GM23338 (cell line): ENCODE data around the gene APOBEC2. TPM values are rescaled to one million over a fixed set of nuclear protein-coding genes. Genes with fewer than 3 reads are reported as not detected.
"Not testable (repeated sequence)": the region's sequence is repeated elsewhere in the genome, so short reads cannot be mapped to it uniquely, and the experiment has no call there.

Experiments
- ATAC-seq: fragments of 200-7000 bp; cut with Tn5 transposase; 3 replicates; pipeline ENCODE4 v1.9.1; 2020
- DNase-seq: peaks from one replicate; pipeline ENCODE4 v3.0.0-alpha.2; 2015; ENCODE audit warnings: low spot score
- H2AFZ ChIP-seq: fragments of 200-600 bp; sonication (generic); 2 replicates; pipeline ENCODE4 v1.8.0; 2016; ENCODE audit warnings: antibody characterized with exemption, mild to moderate bottlenecking, moderate library complexity
- H3F3A ChIP-seq: fragments of 200-600 bp; sonication (generic); replicated peaks from 2 replicates; pipeline ENCODE4 v1.8.0; 2017; ENCODE audit warnings: antibody characterized with exemption, mixed run types, low read depth
- H3K27ac ChIP-seq: fragments of 200-600 bp; sonication (generic); 2 replicates; pipeline ENCODE4 v1.6.1; 2016; ENCODE audit warnings: low read depth
- H3K27me3 ChIP-seq: fragments of 200-600 bp; sonication (generic); 2 replicates; pipeline ENCODE4 v1.8.0; 2016; ENCODE audit warnings: mild to moderate bottlenecking, mixed run types, moderate library complexity; ENCODE audit not compliant: insufficient read depth
- H3K36me3 ChIP-seq: fragments of 200-600 bp; sonication (generic); 2 replicates; pipeline ENCODE4 v1.8.0; 2016; ENCODE audit warnings: mild to moderate bottlenecking; ENCODE audit not compliant: insufficient read depth
- H3K4me1 ChIP-seq: fragments of 200-600 bp; sonication (generic); 2 replicates; pipeline ENCODE4 v1.8.0; 2016; ENCODE audit warnings: mild to moderate bottlenecking, moderate library complexity; ENCODE audit not compliant: insufficient read depth
- H3K4me2 ChIP-seq: fragments of 200-600 bp; sonication (generic); 2 replicates; pipeline ENCODE4 v1.7.1; 2017; ENCODE audit warnings: mixed run types
- H3K4me3 ChIP-seq: fragments of 200-600 bp; sonication (generic); 2 replicates; pipeline ENCODE4 v1.6.1; 2016; ENCODE audit warnings: mixed run types
- H3K79me2 ChIP-seq: fragments of 200-600 bp; sonication (generic); replicated peaks from 2 replicates; pipeline ENCODE4 v1.8.0; 2017; ENCODE audit warnings: mild to moderate bottlenecking; ENCODE audit not compliant: insufficient read depth
- H3K9me2 ChIP-seq: fragments of 200-600 bp; sonication (generic); 2 replicates; pipeline ENCODE4 v1.8.0; 2017; ENCODE audit not compliant: insufficient read depth
- H4K20me1 ChIP-seq: fragments of 200-600 bp; sonication (generic); replicated peaks from 2 replicates; pipeline ENCODE4 v1.8.0; 2017; ENCODE audit warnings: mild to moderate bottlenecking; ENCODE audit not compliant: insufficient read depth
- H3K27ac Mint-ChIP-seq: 2 replicates; pipeline ENCODE4 v1.8.0; 2020; ENCODE audit warnings: inconsistent platforms, mild to moderate bottlenecking, moderate library complexity, mixed read lengths
- H3K27me3 Mint-ChIP-seq: 3 replicates; pipeline ENCODE4 v1.8.0; 2022; ENCODE audit warnings: low read depth, mild to moderate bottlenecking, moderate library complexity, mixed read lengths, inconsistent platforms; ENCODE audit not compliant: insufficient read depth, poor library complexity
- H3K36me3 Mint-ChIP-seq: 3 replicates; pipeline ENCODE4 v1.8.0; 2021; ENCODE audit warnings: low read depth, mild to moderate bottlenecking, inconsistent platforms, moderate library complexity, mixed read lengths
- H3K4me1 Mint-ChIP-seq: 3 replicates; pipeline ENCODE4 v1.8.0; 2020; ENCODE audit warnings: mild to moderate bottlenecking, inconsistent platforms, mixed read lengths
- H3K4me3 Mint-ChIP-seq: 3 replicates; pipeline ENCODE4 v1.8.0; 2021; ENCODE audit warnings: moderate library complexity, mild to moderate bottlenecking, inconsistent platforms, mixed read lengths
- H3K9me3 Mint-ChIP-seq: 3 replicates; pipeline ENCODE4 v1.8.0; 2020; ENCODE audit warnings: moderate library complexity, mild to moderate bottlenecking, inconsistent platforms, mixed read lengths
- CREB1 ChIP-seq: fragments of 250-450 bp; sonication (Bioruptor Pico); IDR thresholded peaks from 2 replicates; pipeline ENCODE4 v1.5.0; 2020; ENCODE audit warnings: low read depth, mild to moderate bottlenecking, moderate library complexity
- CTCF ChIP-seq, 2 experiments: fragments of 200-600 bp in 1 of 2; sonication (generic) in 1 of 2; conservative IDR thresholded peaks; 2 replicates each; pipeline versions ENCODE4 v1.5.1 to v1.6.1; 2016 to 2017; ENCODE audit warnings: antibody characterized with exemption in 2 of 2, low read depth in 2 of 2, mild to moderate bottlenecking in 2 of 2, moderate library complexity in 1 of 2
- ZNF462 ChIP-seq: fragments of 250-450 bp; sonication (Bioruptor Pico); IDR thresholded peaks from 2 replicates; pipeline ENCODE4 v1.5.0; 2020; ENCODE audit warnings: mild to moderate bottlenecking, moderate library complexity
- polyA plus RNA-seq: library from polyadenylated mRNA; unstranded; fragments of >200 nt; fragmentation: Nextera tagmentation; extraction: Ambion mirVana; gene quantifications from 2 replicates; pipeline ENCODE4 v1.2.1, GENCODE V29; 2016
- total RNA-seq: library from RNA; depleted of rRNA; stranded (reverse); fragments of >200 nt; shearing (Covaris generic); gene quantifications from 2 replicates; pipeline ENCODE4 v1.2.3, GENCODE V29; 2014

Gene APOBEC2
- total and polyA plus RNA-seq, 2 experiments from 2014 or later: 2.4 TPM; not detected in 1

- not testable (repeated sequence) for H3K27me3 ChIP-seq, H3K79me2 ChIP-seq, H3K27ac Mint-ChIP-seq, H3K4me2 ChIP-seq, H3F3A ChIP-seq, H3K4me1 ChIP-seq, H2AFZ ChIP-seq, H4K20me1 ChIP-seq, H3K9me3 Mint-ChIP-seq, H3K27me3 Mint-ChIP-seq, H3K36me3 Mint-ChIP-seq, H3K4me3 Mint-ChIP-seq, H3K4me3 ChIP-seq, H3K27ac ChIP-seq, H3K36me3 ChIP-seq
- peaks cover 12% of the 10 kb centered on the region; the same call in 1 of the 2 replicates for H3K9me2 ChIP-seq
- DNase-seq (peak; percentile 86), ATAC-seq (peak; percentile 94)
- H3K4me1 Mint-ChIP-seq: peaks cover 11% of the 10 kb centered on the region
- TF ChIP-seq CTCF (conservative IDR thresholded peaks at IDR 0.05; ENCODE audit: low read depth in 2 of 2) (peak; percentile 78 to 82), CREB1 (CRISPR knock-in tag) (peak; percentile 44; the same call in 1 of the 2 replicates), ZNF462 (CRISPR knock-in tag) (peak; percentile 72; the same call in 1 of the 2 replicates)
Observed at GRCh38 chr6:41006217-41006616, 46.8 kb upstream of the APOBEC2 start.

- H3K27me3 ChIP-seq, ATAC-seq, H3K4me1 Mint-ChIP-seq, H3K4me3 ChIP-seq, H3K27me3 Mint-ChIP-seq, DNase-seq, H2AFZ ChIP-seq, H3K9me3 Mint-ChIP-seq, H3K36me3 ChIP-seq, H3K4me3 Mint-ChIP-seq, H3K36me3 Mint-ChIP-seq, H3F3A ChIP-seq, H3K4me1 ChIP-seq, H3K4me2 ChIP-seq, H4K20me1 ChIP-seq, H3K79me2 ChIP-seq, H3K27ac ChIP-seq, H3K27ac Mint-ChIP-seq: not testable (repeated sequence)
- peaks cover 11% of the 10 kb centered on the region; the same call in 1 of the 2 replicates for H3K9me2 ChIP-seq
Observed at GRCh38 chr6:41006980-41007379, 46.0 kb upstream of the APOBEC2 start.
